GM13976 (cell line): ENCODE measurements around the gene ANXA11.

Experiments used
- DNase-seq: peaks from one replicate; pipeline ENCODE4 v3.0.0; 2012; ENCODE audit warnings: low spot score
- CTCF ChIP-seq: IDR thresholded peaks from 2 replicates; pipeline ENCODE4 v1.5.1; 2012; ENCODE audit warnings: borderline replicate concordance, mild to moderate bottlenecking; ENCODE audit not compliant: insufficient read depth; ENCODE audit errors: extremely low read depth, missing control alignments, control extremely low read depth
- in situ Hi-C: fragments of 300-500 bp; cut with MboI; formaldehyde crosslinking; loops from one replicate; pipeline ENCODE4 v1.12.0; 2022; ENCODE audit warnings: low sequenced_read_pairs, mixed read lengths, inconsistent platforms; ENCODE audit not compliant: unreplicated experiment

Gene ANXA11

GRCh38 chr10:80158598-80159127 lies 46.7 kb downstream of the ANXA11 start:
- TF ChIP-seq CTCF: no peak
- in situ Hi-C loops: loop anchor here (10.0 kb wide), 1 partner anchor 66 kb away; no protein-coding TSS in a partner anchor
- DNase-seq: no peak

- DNase-seq: no peak
- TF ChIP-seq CTCF: no peak
- in situ Hi-C loops: loop anchor here (10.0 kb wide), 1 partner anchor 67 kb away; no protein-coding TSS in a partner anchor
Observed at GRCh38 chr10:80158126-80158525, 47.2 kb downstream of the ANXA11 start.

GRCh38 chr10:80157561-80157960 lies 47.8 kb downstream of the ANXA11 start:
- no peak for TF ChIP-seq CTCF
- in situ Hi-C loops: loop anchor here (10.0 kb wide), 1 partner anchor 67 kb away; no protein-coding TSS in a partner anchor
- no peak for DNase-seq

- in situ Hi-C loops: loop anchor here (10.0 kb wide), 1 partner anchor 69 kb away; no protein-coding TSS in a partner anchor
- no peak for TF ChIP-seq CTCF
- no peak for DNase-seq
Observed at GRCh38 chr10:80156216-80156615, 49.1 kb downstream of the ANXA11 start.

GRCh38 chr10:80155696-80156215 lies 49.6 kb downstream of the ANXA11 start:
- in situ Hi-C loops: loop anchor here (10.0 kb wide), 1 partner anchor 69 kb away; no protein-coding TSS in a partner anchor
- no peak for TF ChIP-seq CTCF
- no peak for DNase-seq

- in situ Hi-C loops: loop anchor here (10.0 kb wide), 1 partner anchor 70 kb away; no protein-coding TSS in a partner anchor
- DNase-seq: no peak
- no peak for TF ChIP-seq CTCF
Observed at GRCh38 chr10:80154978-80155695, 50.2 kb downstream of the ANXA11 start.
